ENCODE data around the gene CALY. TPM values are rescaled to one million over a fixed set of nuclear protein-coding genes. Genes with fewer than 3 reads are reported as not detected.

CALY gene
- total RNA-seq, 1 experiment from 2014 or later: 0.47 TPM

- Histone ChIP-seq H3K27me3 (ENCODE audit: insufficient read depth, low read length) (no peaks in the 10 kb centered on the region), H3K9me2 (ENCODE audit: insufficient read depth) (no peaks in the 10 kb centered on the region), H3K79me2 (ENCODE audit: insufficient read depth, low read length) (peaks cover 6% of the 10 kb centered on the region; the same call in 1 of the 2 replicates), H3K9ac (ENCODE audit: low read length) (no peak overlapping the region), H3K27ac (ENCODE audit: low read depth, low read length) (no peak overlapping the region), H3K4me3 (replicated peaks in 1 of 2; ENCODE audit: low read depth in 1 of 2, low read length in 2 of 2) (no peak overlapping the region), H2AFZ (ENCODE audit: low read depth, low read length, poor library complexity, severe bottlenecking) (no peak overlapping the region), H3K36me3 (ENCODE audit: control insufficient read depth in 1 of 2, insufficient read depth in 2 of 2, low read length in 2 of 2) (no peaks in the 10 kb centered on the region; a peak in 1 of 4 replicates), H4K20me1 (ENCODE audit: insufficient read depth) (no peaks in the 10 kb centered on the region), H3K4me1 (ENCODE audit: control insufficient read depth in 1 of 2, insufficient read depth in 2 of 2, low read length in 2 of 2) (peaks cover 3 to 5% of the 10 kb centered on the region in 2 experiments; a peak in 2 of 4 replicates), H3K9me3 (ENCODE audit: control insufficient read depth in 1 of 2, insufficient read depth in 1 of 2, low read depth in 1 of 2, low read length in 2 of 2) (no peaks in the 10 kb centered on the region), H3K4me2 (ENCODE audit: low read length) (no peak overlapping the region)
- ChIA-PET POLR2A (no interaction called here), CTCF (no interaction called here), RAD21 (ENCODE audit: low non-redundant PET in 1 of 2, low total read pairs in 2 of 2, uncharacterized antibody in 2 of 2, unreplicated experiment in 2 of 2) (no interaction called here)
- ATAC-seq: no peak
- no peak for TF ChIP-seq POLR2AphosphoS5 (IDR thresholded peaks at IDR 0.05; ENCODE audit: low read depth, low read length)
- TF ChIP-seq SIN3A (IDR thresholded peaks at IDR 0.05; ENCODE audit: low read depth): no peak
- TF ChIP-seq EZH2 (IDR thresholded peaks at IDR 0.05): no peak
- no peak for DNase-seq (ENCODE audit: low read depth, low spot score)
- intact Hi-C loops (cut with micrococcal nuclease): no loop called here
- BruUV-seq (replicated peaks): no TSS peak
Measured at GRCh38 chr10:133358925-133359310, 22.2 kb upstream of the CALY start.

- no peaks in the 10 kb centered on the region for H4K20me1 ChIP-seq (ENCODE audit: insufficient read depth)
- no peak overlapping the region for H3K4me2 ChIP-seq (ENCODE audit: low read length)
- H3K27me3 ChIP-seq (ENCODE audit: insufficient read depth, low read length): no peaks in the 10 kb centered on the region
- ChIA-PET CTCF (interaction anchor here (1.2 kb wide), 1 partner anchor 29 kb away, joined by 3 read pairs; no protein-coding TSS in a partner anchor), RAD21 (ENCODE audit: low non-redundant PET in 1 of 2, low total read pairs in 2 of 2, uncharacterized antibody in 2 of 2, unreplicated experiment in 2 of 2) (no interaction called here), POLR2A (no interaction called here)
- peaks cover 3 to 5% of the 10 kb centered on the region in 2 experiments; a peak in 2 of 4 replicates for H3K4me1 ChIP-seq (ENCODE audit: control insufficient read depth in 1 of 2, insufficient read depth in 2 of 2, low read length in 2 of 2)
- H3K4me3 ChIP-seq (replicated peaks in 1 of 2; ENCODE audit: low read depth in 1 of 2, low read length in 2 of 2): no peak overlapping the region
- H3K9ac ChIP-seq (ENCODE audit: low read length): no peak overlapping the region
- no peak overlapping the region for H3K27ac ChIP-seq (ENCODE audit: low read depth, low read length)
- no peak for DNase-seq (ENCODE audit: low read depth, low spot score)
- TF ChIP-seq EZH2 (IDR thresholded peaks at IDR 0.05): no peak
- TF ChIP-seq JUND (IDR thresholded peaks at IDR 0.05): no peak
- TF ChIP-seq SIN3A (IDR thresholded peaks at IDR 0.05; ENCODE audit: low read depth): no peak
- TF ChIP-seq POLR2A (IDR thresholded peaks at IDR 0.05; ENCODE audit: borderline replicate concordance, extremely low read depth, insufficient read depth, insufficient read length): no peak
- no peak for TF ChIP-seq ZBTB33 (IDR thresholded peaks at IDR 0.05; ENCODE audit: extremely low read depth, insufficient replicate concordance, low read length)
- TF ChIP-seq RAD21 (IDR thresholded peaks at IDR 0.05; ENCODE audit: low read depth): no peak
- TF ChIP-seq MAX (IDR thresholded peaks at IDR 0.05): no peak
- no peak for TF ChIP-seq ZFX (IDR thresholded peaks at IDR 0.05)
- no peak for TF ChIP-seq ATF3 (IDR thresholded peaks at IDR 0.05)
- no peak for TF ChIP-seq POLR2AphosphoS5 (IDR thresholded peaks at IDR 0.05; ENCODE audit: low read depth, low read length)
- TF ChIP-seq ZNF274 (IDR thresholded peaks at IDR 0.05; ENCODE audit: low read depth, low read length): no peak
- TF ChIP-seq CTCF (IDR thresholded peaks at IDR 0.05 in 2 of 3, conservative IDR thresholded peaks at IDR 0.05 in 1 of 3; ENCODE audit: borderline replicate concordance in 1 of 3, insufficient read depth in 1 of 3, low read depth in 2 of 3, low read length in 2 of 3): no peak
- no peak for TF ChIP-seq CEBPB (IDR thresholded peaks at IDR 0.05; ENCODE audit: low read depth)
- no peak for TF ChIP-seq EGR1 (IDR thresholded peaks at IDR 0.05; ENCODE audit: low read depth)
- H3K79me2 ChIP-seq (ENCODE audit: insufficient read depth, low read length): peaks cover 6% of the 10 kb centered on the region; the same call in 1 of the 2 replicates
- BruUV-seq (replicated peaks): no TSS peak
- H3K36me3 ChIP-seq (ENCODE audit: control insufficient read depth in 1 of 2, insufficient read depth in 2 of 2, low read length in 2 of 2): no peaks in the 10 kb centered on the region; a peak in 1 of 4 replicates
- ATAC-seq: no peak
- no peaks in the 10 kb centered on the region for H3K9me2 ChIP-seq (ENCODE audit: insufficient read depth)
- no peaks in the 10 kb centered on the region for H3K9me3 ChIP-seq (ENCODE audit: control insufficient read depth in 1 of 2, insufficient read depth in 1 of 2, low read depth in 1 of 2, low read length in 2 of 2)
- no peak overlapping the region for H2AFZ ChIP-seq (ENCODE audit: low read depth, low read length, poor library complexity, severe bottlenecking)
- intact Hi-C loops (cut with micrococcal nuclease): no loop called here
Measured at GRCh38 chr10:133358162-133358924, 21.6 kb upstream of the CALY start.

Measured in HCT116 (cell line).